ENCODE results near the gene KCNK3.
"Not testable (repeated sequence)": the region's sequence is repeated elsewhere in the genome, so short reads cannot be mapped to it uniquely, and the experiment has no call there.

KCNK3 gene

DNA sequence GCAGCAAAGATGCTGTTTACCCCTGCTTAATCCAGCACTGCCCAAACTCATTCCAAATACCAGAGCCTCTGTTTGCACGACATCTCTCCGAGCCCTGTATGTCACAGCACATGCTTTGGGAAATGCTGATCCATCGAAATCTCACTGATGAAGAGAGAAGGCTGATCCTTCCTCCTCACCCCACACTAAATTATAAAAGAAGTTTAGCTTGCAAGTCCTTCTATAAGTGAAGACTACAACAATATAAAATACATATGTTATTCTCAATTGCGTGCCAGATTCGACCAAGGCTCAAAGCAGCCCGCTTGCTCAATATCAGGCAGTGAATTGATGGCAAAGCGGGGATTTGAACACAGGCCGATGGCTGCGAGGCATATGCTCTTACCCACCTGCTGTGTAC, 40.9 kb downstream of the KCNK3 start:
- no peak for DNase-seq

DNA sequence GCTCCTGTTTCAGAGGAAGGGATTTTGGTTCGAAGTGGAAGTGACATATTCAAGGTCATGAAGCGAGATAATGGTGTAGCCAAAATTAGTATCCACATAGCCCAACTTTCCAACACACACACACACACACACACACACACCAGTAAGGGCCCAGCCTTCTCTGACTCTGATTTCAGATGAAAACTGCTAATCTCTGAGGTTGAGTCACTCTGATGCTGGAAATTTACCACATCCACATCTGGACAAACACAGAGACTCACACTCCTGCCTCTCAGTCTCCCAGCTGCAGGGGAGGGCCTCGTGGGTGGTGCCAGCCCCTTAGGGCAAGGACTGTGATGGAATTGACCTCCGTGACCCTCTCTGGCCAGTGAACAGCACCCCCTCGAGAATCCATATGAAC, 42.6 kb downstream of the KCNK3 start:
- no peak for DNase-seq

DNA sequence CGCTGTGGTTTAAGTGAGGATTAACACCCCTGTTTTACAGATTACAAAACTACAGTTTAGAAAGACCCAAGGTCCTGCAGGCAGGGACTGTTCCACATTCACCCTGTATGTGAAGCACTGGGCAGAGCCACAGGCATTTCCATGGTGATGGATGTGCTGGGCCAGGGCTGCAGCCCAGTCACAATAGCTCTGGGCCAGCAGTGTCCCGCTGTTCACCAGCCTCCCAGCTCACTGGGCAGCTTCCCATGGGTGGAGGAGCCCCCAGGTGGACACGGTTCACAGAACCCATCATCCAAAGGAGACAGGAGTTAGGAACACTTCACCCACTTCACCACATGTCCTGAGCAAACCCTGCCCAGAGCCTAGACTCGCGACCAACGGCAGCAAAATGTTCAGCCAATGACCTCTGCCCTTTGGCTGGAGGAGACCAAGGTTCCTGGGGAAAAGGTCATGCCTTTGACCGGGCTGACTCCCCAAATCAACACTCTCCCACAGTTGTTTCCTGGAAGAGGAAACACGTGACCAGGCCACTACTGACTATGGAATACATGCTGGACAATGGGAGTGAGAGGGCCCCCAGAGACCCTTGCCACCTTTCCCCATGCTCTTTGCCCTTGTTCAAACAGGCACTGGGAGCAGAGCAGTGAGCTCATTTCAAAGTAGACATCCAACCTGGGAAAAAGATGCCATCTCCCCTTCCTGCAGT, 43.5 kb downstream of the KCNK3 start:
- DNase-seq, result no peak

DNA sequence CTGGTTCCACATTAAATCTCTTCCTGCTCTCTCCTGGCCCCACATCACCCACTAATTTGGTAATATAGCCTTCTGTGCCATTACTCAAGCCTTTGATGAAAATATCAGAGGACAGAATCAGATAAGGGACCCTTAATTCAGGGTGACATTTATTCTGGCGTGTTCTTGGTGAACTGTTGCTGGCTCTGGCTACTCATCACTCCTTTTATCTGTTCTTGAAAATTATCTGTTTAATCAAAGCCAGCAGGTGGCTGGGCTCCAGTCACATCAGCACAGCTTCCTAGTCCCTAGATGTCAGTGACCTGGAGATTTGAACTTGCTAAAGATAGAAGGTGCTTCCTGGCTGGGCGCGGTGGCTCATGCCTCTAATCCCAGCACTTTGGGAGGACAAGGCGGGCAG, 44.7 kb downstream of the KCNK3 start:
- no peak for DNase-seq

DNA sequence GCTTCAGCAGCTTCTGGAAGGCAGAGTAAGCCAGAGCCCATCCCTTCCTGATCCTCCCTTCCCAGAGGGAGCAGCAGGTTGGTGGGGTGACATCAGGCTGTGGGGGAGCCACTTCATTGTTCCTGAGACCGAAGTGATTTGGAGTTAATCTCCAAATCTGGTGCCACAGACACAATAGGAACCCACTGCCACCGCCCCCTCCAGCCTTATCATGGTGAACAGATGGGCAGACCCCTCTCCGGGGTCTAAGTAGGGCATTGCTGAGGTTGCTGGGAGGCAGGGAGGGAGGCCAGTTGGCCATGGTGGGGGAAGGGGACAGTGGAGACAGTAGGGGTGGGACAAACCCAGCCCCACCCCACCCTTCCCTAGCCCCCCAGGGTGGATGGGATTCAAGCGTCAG, 46.0 kb downstream of the KCNK3 start:
- DNase-seq, result no peak

DNA sequence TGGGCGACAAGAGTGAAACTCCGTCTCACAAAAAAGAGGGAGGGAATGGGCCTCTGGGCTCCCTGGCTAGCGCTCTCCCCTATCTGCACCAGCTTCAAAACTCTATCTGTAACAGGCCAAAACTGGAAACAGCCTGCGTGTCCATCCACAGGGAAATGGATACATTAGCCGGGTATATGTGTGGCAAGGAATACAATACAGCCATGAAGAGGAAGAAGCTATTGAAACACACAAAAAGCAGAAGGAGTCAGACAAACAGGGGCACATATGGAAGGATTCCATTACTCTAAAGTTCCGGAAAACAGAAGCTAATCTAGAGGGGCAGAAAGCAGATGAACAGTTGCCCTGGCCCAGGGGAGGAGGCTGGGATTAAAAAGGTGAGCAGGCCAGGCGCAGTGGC, 47.0 kb downstream of the KCNK3 start:
- no peak for DNase-seq

DNA sequence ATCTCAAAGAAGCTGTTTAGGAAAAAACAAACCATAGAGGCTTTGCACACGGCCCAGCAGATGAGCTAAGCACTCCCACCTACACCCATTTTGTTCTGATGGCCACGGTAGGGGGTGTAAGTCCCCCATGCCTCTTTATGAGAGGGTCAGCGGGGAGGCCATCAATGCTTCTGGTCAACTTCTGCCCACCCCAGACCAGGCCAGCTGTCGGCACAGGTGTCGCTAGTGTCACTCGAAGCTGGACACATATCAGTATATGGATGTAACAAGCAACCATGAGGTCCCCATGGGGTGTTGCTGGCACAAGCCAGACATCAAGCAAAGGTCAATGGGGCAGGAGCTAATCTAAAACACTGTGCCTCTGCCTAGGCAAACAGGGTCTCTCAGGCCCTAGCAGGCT, 47.8 kb downstream of the KCNK3 start:
- DNase-seq, result no peak

DNA sequence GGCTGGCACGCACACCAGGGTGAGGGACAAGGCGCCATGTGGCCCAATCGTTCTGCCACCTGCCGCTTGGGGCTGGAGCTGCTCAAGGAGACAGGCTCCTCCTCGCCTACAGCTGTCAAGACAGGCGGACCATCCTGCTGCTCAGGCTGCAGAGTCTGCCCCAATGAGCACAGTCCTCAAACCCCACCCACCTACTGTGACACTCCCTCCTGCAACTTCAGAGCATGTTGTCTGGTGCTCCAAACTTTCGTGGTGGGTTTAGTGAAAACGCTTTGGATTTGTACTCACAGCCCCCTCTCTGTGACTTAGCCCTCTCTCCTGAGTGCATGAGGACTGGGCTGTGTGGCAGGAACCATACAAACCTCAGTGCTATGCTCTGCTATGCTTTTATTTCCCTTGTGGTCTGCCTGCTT, 48.4 kb downstream of the KCNK3 start:
- DNase-seq, result peak in 1 of 2 donors; percentile 25

DNA sequence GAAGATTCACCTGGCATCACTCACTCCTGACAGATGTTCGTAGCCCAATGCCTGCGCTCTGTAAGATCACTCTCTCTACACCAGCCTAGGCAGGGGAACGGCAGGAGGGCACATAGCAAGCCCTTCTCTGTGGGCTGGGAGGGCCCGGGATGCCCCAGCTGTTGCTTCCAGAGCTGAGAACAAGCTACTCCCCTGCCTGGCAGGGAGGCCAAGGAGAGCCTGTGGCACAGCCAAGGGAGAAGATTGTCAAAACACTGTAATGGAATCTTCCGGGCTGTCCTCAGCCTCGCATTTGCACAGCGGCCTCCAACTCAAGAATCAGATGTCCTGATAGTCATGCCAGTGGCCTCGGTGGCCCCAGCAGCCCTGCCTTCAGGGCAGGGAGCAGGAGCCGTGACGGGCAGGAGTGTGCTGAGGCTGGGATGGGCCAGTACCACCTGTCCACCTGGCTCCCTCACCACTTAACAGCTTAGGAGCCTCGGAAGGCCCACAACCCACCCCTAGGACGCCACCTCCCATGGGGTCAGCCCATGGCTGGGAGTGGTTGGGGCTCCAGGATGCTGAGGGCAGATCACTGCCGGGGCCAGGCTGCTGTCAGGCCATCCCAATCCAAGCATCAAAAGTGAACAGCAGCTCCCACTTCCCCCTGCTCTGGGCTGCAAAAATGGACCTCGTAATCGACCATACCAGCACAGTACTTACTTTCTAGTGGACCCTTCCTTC, 49.7 kb downstream of the KCNK3 start:
- DNase-seq, result no peak

DNA sequence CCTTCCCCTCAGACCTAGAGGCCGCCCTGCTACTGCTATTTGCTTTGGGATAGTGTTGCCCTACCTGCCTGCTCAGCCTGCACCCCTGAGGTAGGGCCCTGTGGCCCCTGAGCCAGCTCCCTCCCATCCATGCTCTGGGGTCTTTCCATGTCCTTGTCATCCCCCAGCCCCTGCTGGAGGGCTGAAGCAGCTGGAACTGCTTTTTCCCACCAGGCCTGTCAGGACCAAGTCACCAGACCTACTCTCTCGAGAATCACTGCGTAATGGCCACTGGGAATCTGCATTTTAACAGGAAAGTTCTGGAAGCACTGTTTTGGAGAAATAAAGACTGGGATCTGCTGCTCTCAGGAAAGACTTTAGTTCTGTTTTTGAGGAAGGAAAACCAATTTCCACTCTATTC, 51.3 kb downstream of the KCNK3 start:
- DNase-seq, result no peak

DNA sequence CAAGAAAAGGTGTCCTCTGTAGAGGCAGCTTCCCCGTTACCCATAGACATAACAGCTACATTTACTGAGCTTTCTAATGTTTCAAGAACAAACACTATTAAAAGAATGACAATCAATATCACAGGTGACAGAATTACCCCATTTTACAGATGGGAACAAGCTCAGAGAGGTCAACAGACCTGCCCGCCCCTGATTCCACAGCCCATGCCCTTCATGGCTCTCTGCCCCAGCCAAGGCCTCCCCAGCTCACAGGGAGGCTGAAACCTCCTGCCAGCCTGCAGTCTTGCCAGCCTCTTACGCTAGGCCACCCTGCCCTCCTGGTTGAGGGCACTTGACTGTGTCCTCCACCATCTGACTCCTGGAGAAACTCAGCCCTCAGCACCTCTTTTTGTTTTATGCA, 52.4 kb downstream of the KCNK3 start:
- no peak for DNase-seq

DNA sequence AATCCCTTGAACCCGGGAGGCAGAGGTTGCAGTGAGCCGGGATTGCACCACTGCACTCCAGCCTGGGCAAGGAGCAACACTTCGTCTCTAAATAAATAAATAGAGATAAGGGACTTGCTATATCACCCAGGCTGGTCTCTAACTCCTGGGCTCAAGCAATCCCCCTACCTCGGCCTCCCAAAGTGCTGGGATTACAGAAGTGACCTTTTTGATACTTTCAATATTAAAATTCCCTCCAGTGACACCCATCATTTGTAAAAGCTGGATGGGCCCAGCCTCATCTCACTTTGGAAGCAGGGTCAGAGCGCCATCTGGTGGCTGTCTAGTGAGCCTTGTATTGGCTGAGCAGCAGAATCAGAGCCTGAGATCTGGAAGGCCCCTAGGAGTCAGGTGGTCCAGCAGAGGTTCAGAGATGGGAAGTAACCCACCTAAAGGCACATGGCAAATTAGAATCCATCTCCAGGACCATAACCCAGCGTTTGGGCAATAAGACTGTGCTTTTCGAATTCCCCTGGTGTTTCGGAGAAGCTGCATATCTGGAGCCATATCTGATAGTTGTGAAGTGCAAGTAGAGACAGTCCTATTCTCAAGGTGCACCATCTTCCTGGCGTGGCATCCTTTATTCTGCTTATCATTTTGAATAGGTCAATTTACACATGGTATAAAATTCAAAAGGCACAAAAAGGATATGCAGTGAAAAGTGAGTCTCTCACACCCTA, 53.2 kb downstream of the KCNK3 start:
- peak; percentile 69 to 70 for DNase-seq

DNA sequence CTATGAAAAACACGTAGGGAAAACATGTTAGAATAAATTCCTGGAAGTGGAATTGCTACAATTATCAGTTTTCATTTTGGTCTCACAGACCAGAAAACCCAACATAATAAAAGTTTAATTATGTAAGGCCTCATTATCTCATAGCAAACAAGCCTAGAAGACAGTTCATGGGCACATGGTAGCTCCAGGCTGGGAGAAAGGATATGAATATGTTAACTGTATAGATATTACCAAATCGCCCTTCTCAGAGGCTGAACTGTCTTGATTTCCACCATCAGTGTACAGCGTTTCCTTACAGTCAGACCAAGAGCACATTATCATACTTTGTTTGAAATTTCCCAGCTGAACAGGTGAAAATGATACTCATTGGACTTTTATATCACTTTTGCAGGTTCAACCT, 54.4 kb downstream of the KCNK3 start:
- DNase-seq, result no peak

DNA sequence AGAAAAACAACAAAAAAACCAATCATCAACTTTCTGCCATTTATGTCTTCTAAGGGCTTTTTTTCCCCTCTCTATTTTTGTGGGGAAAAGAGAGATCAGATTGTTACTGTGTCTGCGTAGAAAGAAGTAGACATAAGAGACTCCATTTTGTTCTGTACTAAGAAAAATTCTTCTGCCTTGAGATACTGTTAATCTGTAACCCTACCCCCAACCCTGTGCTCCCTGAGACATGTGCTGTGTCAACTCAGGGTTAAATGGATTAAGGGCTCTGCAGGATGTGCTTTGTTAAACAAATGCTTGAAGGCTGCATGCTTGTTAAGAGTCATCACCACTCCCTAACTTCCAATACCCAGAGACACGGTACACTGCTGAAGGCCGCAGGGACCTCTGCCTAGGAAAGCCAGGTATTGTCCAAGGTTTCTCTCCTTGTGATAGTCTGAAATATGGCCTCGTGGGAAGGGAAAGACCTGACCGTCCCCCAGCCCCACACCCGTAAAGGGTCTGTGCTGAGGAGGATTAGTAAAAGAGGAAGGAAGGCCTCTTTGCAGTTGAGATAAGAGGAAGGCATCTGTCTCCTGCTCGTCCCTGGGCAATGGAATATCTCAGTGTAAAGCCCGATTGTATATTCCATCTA, 57.4 kb downstream of the KCNK3 start:
- DNase-seq, result not testable (repeated sequence)

DNA sequence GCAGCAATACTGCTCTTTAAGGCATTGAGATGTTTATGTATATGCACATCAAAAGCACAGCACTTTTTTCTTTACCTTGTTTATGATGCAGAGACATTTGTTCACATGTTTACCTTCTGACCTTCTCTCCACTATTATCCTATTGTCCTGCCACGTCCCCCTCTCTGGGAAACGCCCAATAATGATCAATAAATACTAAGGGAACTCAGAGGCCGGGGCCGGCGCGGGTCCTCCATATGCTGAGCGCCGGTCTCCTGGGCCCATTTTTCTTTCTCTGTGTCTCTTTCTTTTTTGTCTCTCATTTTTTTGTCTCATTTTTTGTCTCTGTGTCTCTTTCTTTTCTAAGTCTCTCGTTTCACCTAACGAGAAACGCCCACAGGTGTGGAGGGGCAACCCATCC, 57.9 kb downstream of the KCNK3 start:
- DNase-seq, result not testable (repeated sequence)

DNA sequence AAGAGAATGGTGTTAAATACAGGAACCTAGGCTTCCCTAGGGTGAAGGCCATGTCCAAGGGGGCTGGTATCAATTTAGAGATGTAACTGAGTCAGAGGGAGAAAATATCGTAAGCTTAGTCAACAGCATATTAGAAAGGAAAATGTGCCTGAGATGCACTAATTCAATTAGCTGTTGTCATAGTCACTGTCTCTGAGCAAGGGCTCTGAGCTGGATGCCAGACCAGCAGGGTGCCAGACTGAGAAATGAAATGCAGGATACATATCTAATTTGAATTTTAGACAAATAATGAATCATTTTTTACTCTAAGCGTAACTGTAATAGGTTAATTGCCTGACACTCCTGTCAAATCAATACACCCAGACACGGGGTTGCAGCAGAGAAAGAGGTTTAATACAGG, 60.1 kb downstream of the KCNK3 start:
- DNase-seq, result no peak

DNA sequence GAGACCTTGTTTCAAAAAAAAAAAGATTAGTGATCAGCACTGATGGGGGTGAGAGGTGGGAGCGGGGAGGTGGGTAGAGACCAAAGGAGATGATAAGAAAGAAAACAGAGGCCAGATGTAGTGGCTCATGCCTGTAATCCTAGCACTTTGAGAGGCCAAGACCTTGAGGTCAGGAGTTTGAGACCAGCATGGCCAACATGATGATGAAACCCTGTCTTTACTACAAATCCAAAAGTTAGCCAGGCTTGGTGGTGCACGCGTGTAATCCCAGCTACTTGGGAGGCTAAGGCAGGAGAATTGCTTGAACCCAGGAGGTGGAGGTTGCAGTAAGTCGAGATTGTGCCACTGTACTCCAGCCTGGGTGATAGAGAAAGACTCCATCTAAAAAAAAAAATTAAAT, 62.0 kb downstream of the KCNK3 start:
- DNase-seq, result no peak

DNA sequence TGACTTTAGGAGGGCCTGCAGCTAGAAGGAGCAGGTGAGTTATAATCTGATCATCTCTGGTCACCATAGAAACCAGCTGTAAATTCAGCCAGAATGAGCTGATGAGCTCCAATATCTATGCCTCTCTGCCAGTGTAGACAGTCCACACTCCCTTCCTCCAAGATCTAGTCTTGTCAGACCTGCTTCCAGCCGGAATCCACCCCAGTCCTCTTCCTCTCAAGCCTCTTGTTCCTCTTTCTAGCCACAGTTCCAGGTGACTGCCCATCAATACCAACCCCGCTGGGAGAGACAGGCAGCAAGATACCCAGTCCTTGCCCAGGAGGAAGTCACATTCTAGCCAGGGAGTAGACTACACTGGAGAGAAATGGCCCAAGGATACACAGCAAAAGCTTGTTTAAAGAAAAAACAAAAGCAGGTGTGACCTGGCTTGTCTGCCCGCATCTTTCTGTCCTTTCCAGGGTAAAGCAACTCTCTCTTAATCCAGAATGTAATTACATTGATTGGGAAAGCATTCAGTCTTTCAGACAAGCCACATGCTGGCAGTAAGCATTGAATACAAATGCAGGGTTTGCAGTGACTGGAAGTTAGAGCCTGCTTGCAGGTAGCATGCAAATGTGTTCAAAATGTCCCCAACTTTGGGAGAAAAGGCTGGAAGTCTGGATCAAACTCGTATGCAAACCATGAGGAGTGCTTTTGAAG, 62.6 kb downstream of the KCNK3 start:
- DNase-seq, result no peak

DNA sequence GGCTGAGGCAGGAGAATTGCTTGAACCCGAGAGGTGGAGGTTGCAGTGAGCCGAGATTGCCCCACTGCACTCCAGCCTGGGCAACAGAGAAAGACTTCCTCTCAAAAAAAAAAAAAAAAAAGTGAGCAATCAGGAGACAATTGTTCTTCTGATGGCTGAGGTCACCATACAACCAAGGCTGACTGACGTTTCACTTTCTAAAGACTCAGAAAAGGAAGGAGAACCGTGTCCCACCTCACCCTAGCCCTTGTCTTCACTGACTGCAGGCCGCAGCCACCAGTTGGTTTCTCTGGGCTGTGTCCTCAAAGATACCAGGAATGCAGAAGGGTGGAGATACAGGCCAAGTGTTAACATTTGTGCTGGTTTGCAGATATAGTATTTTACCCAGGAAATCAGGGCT, 63.8 kb downstream of the KCNK3 start:
- DNase-seq, result no peak

DNA sequence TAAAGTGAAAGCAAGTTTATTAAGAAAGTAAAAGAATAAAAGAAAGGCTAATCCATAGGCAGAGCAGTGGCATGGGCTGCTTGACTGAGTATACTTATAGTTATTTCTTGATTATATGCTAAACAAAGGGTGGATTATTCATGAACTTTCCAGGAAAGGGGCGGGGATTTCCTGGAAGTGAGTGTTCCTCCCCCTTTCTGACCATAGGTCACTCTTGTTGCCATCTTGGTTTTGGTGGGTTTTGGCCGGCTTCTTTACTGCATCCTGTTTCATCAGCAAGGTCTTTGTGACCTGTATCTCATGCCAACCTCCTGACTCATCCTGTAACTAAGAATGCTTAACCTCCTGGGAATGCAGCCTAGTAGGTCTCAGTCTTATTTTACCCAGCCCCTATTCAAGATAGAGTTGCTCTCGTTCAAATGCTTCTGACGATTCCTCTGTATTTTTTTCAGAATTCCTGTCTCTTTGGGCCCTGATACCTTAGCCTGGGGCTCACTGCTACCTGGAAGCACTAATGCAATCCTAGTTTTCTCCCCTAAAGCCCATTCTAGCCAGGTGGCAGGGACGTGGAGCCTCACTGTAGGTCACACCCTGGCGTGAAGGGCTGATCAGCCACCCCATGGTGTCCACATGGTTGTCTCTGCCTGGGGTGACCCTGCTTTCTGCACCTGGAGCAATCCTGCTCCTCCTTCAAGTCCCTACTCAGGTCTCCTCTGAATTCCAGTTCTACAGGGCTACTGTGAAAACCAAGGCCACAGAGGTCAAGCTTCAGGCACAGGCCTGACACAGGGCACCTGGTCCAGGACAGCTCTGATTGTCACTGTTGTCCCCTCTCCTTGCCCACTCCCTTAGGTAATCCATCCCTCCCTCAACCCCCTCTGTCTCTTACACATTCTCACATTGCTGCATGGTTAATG, 65.6 kb downstream of the KCNK3 start:
- DNase-seq, result no peak

DNA sequence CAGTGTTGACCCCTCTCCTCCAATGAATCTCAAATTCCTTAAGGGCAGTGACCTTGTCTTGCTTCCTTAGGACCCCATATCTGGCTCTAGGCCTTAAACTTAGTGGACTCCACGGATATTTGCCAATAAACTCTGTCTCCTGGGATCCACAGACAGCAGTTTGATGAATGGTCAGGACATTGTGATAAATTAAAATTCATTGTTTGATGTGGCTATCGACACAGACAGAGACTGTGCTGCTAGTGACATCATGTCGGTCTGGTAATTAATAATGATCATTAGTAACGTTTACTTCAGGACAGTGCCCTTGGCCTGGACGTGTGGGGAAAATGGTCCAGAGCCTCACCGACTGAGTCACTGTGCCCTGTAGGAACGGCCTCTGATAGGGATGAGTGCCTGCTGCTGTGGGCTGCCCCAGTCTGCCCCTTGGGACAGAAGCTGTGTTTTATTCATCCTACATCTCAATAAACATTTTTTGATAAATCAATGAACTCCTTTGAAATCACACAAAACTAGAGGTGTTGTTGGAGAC, 66.3 kb downstream of the KCNK3 start:
- DNase-seq, result no peak

DNA sequence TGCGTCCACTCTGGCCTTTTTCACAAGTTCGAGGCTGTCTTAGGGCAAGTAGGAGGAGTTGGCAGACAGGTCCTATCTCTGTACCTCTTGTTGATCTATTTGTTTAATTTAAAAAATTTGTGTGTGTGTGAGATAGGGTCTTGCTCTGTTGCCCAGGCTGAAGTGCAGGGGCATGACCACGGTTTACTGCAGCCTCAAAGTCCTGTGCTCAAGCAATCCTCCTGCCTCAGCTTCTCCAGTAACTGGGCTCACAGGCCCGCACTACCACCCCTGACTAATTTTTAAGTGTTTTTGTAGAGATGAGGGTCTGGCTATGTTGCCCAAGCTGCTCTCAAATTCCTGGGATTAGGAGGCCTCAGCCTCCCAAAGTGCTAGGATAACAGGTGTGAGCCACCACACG, 67.3 kb downstream of the KCNK3 start:
- no peak for DNase-seq

All from CD4-positive, alpha-beta T cell treated with Interleukin-4 for 1 hour (primary cell).